Endothelial cell of umbilical vein (primary cell): ENCODE results near the gene CRAT. TPM values are rescaled to one million over a fixed set of nuclear protein-coding genes. Genes with fewer than 3 reads are reported as not detected.

Experiments used
- BruUV-seq: library from RNA; stranded (reverse); fragments of 400-500 nt; replicated peaks from 2 replicates; lab custom pipeline; 2021; lab: Mats Ljungman, UMichigan
- CTCF ChIA-PET: fragments of 300-600, 350-600 bp; sonication (Branson Sonifier 250); formaldehyde crosslinking; loops from one replicate; lab custom pipeline; 2021; ENCODE audit warnings: antibody characterized with exemption, inconsistent platforms; lab: Charles Lee
- POLR2A ChIA-PET: fragments of 300-600, 350-600 bp; sonication (Branson Sonifier 250); formaldehyde crosslinking; loops from one replicate; lab custom pipeline; 2021; ENCODE audit warnings: antibody characterized with exemption, inconsistent platforms; lab: Charles Lee
- DNase-seq: peaks from one replicate; pipeline ENCODE4 v3.0.0-alpha.2; 2011; ENCODE audit warnings: low read depth, low spot score
- FAIRE-seq: peaks from 2 replicates; lab custom pipeline; 2011; peaks lifted over from hg19 to GRCh38; lab: Jason Lieb, UNC
- H2AFZ ChIP-seq: 2 replicates; pipeline ENCODE4 v1.6.0; 2012; ENCODE audit warnings: low read depth, low read length, control low read depth, inconsistent platforms
- H3K27ac ChIP-seq: 2 replicates; pipeline ENCODE4 v1.5.1; 2011; ENCODE audit warnings: low read depth, mild to moderate bottlenecking, control low read depth, low read length, moderate library complexity; ENCODE audit not compliant: insufficient read depth
- H3K27me3 ChIP-seq, 2 experiments: 2 replicates each; pipeline versions ENCODE4 v1.6.0 to v1.6.1; 2011; ENCODE audit warnings: low read length in 2 of 2, mixed read lengths in 1 of 2; ENCODE audit not compliant: control insufficient read depth in 2 of 2, insufficient read depth in 2 of 2
- H3K36me3 ChIP-seq, 2 experiments: 2 replicates in 1 of 2; 3 replicates in 1 of 2; pipeline ENCODE4 v1.5.1; 2011; ENCODE audit warnings: low read length in 2 of 2, mild to moderate bottlenecking in 1 of 2, moderate library complexity in 1 of 2; ENCODE audit not compliant: control insufficient read depth in 2 of 2, insufficient read depth in 2 of 2; ENCODE audit errors: extremely low read depth in 1 of 2
- H3K4me1 ChIP-seq: 3 replicates; pipeline ENCODE4 v1.5.1; 2011; ENCODE audit warnings: mild to moderate bottlenecking, low read length; ENCODE audit not compliant: control insufficient read depth, insufficient read depth; ENCODE audit errors: extremely low read depth
- H3K4me2 ChIP-seq: 2 replicates; pipeline ENCODE4 v1.6.1; 2011; ENCODE audit warnings: low read length, control low read depth, mixed read lengths; ENCODE audit not compliant: insufficient read depth
- H3K4me3 ChIP-seq, 3 experiments: fragments of 200-600 bp in 1 of 3; sonication (generic), shearing (Covaris generic) in 1 of 3; replicated peaks in 1 of 3; 2 replicates each; pipeline ENCODE4 v1.5.1; 2011 to 2016; ENCODE audit warnings: control low read depth in 3 of 3, low read length in 3 of 3, mild to moderate bottlenecking in 2 of 3, inconsistent platforms in 1 of 3, low read depth in 1 of 3, moderate library complexity in 1 of 3; ENCODE audit not compliant: insufficient read depth in 1 of 3
- H3K79me2 ChIP-seq: 2 replicates; pipeline ENCODE4 v1.6.0; 2012; ENCODE audit warnings: low read length, inconsistent platforms; ENCODE audit not compliant: control insufficient read depth, insufficient read depth
- H3K9ac ChIP-seq: replicated peaks from 2 replicates; pipeline ENCODE3; 2011; ENCODE audit warnings: low read length, control low read depth; ENCODE audit not compliant: insufficient read depth; ENCODE audit errors: extremely low read depth
- H3K9me1 ChIP-seq: replicated peaks from 3 replicates; pipeline ENCODE4 v1.6.0; 2011; ENCODE audit warnings: mild to moderate bottlenecking, low read length; ENCODE audit not compliant: control insufficient read depth, insufficient read depth; ENCODE audit errors: extremely low read depth
- H3K9me3 ChIP-seq: replicated peaks from 2 replicates; pipeline ENCODE4 v1.5.1; 2012; ENCODE audit warnings: low read length, inconsistent platforms; ENCODE audit not compliant: control insufficient read depth, insufficient read depth
- H4K20me1 ChIP-seq: replicated peaks from 2 replicates; pipeline ENCODE3; 2011; ENCODE audit warnings: mild to moderate bottlenecking, low read length; ENCODE audit not compliant: control insufficient read depth, insufficient read depth; ENCODE audit errors: extremely low read depth
- EZH2 ChIP-seq: IDR thresholded peaks from 2 replicates; pipeline ENCODE4 v1.6.1; 2012; ENCODE audit warnings: borderline replicate concordance, low read depth, mild to moderate bottlenecking, moderate library complexity, low read length, inconsistent platforms; ENCODE audit not compliant: severe bottlenecking
- FOS ChIP-seq: IDR thresholded peaks from 2 replicates; pipeline ENCODE4 v1.6.1; 2011; ENCODE audit warnings: mild to moderate bottlenecking, low read length, moderate library complexity, borderline replicate concordance; ENCODE audit not compliant: insufficient read depth
- GATA2 ChIP-seq: IDR thresholded peaks from 2 replicates; pipeline ENCODE4 v1.7.0; 2011; ENCODE audit warnings: low read depth, mild to moderate bottlenecking, moderate library complexity, mixed read lengths, low read length; ENCODE audit not compliant: insufficient read length, insufficient read depth
- MYC ChIP-seq: IDR thresholded peaks from one replicate; pipeline ENCODE4 v1.6.1; 2011; ENCODE audit warnings: mild to moderate bottlenecking, low read depth, low read length
- POLR2A ChIP-seq: IDR thresholded peaks from 2 replicates; pipeline ENCODE4 v1.6.1; 2012; ENCODE audit warnings: low read depth, mild to moderate bottlenecking, control low read depth, low read length
- POLR2AphosphoS5 ChIP-seq: IDR thresholded peaks from 2 replicates; pipeline ENCODE4 v1.6.1; 2012; ENCODE audit warnings: low read depth, mild to moderate bottlenecking, control low read depth, low read length, moderate library complexity; ENCODE audit not compliant: insufficient read depth
- dilution Hi-C: fragments of 300-500 bp; cut with MboI; formaldehyde crosslinking; loops from one replicate; pipeline ENCODE4 v1.15.0; 2019; ENCODE audit warnings: low sequenced_read_pairs; ENCODE audit not compliant: extremely low pct_ligation_motif_present
- intact Hi-C: fragments of 100-400 bp; cut with micrococcal nuclease; formaldehyde crosslinking; loops from one replicate; pipeline ENCODE4 v1.10.0; 2022
- polyA plus RNA-seq, 4 experiments: library from polyadenylated mRNA; depleted of rRNA in 3 of 4; stranded (reverse) in 3 of 4; unstranded in 1 of 4; fragments of >200 nt; gene quantifications; 2 replicates each; pipeline versions ENCODE4 v1.2.1 to v1.2.3, GENCODE V29; 2011 to 2012; ENCODE audit warnings: missing spikeins in 1 of 4
- total RNA-seq: library from RNA; stranded (reverse); gene quantifications from 2 replicates; pipeline ENCODE4 v1.2.3, GENCODE V29; 2021
- TF ChIP-seq, protein P1 (sequence below), 2 donors: IDR thresholded peaks; 1 replicate in 1 of 2; 2 replicates in 1 of 2; pipeline ENCODE4 v1.5.1; 2011; ENCODE audit warnings: low read length in 2 of 2, mild to moderate bottlenecking in 2 of 2, moderate library complexity in 2 of 2, control low read depth in 1 of 2, inconsistent platforms in 1 of 2, low read depth in 1 of 2; ENCODE audit not compliant: insufficient read depth in 1 of 2; ENCODE audit errors: extremely low read depth in 1 of 2
- TF ChIP-seq, protein P2 (sequence below): IDR thresholded peaks from 2 replicates; pipeline ENCODE4 v1.6.1; 2011; ENCODE audit not compliant: insufficient read depth, insufficient read length

The CRAT gene
- total and polyA plus RNA-seq, 2 donors (not counting 3 experiments of a cell fraction or from before 2014, with no cell fraction given), result 34.2 to 55.3 TPM

DNA sequence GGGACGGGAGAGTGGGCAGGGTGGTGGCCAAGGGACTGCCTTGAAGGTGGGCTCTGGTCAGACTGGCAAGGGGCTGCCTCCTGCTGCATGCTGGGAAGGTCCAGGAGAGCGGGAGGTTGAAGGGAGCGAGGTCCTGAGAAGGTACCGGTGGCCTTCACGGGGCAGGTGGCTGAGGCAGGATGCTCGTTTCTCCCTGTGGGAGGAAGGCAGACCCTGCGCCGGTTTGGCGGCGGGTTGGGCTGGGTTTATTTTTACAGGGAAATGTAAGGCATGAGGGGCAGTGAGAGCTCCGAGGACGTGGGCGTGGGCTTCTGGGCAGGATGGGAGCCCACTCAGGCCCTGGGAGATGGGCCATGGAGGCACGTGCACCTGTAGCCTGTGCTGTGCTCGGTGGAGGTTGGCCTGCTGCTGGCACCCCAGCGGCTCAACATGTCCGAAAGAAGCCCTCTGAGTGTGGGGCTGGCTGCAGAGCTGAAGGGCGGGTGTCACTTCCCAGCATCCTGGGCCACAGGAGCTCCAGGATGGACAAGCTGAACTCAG lies 40.1 kb upstream of the CRAT start:
- no peaks in the 10 kb centered on the region for H3K9me1 ChIP-seq
- no peak for DNase-seq
- no TSS peak for BruUV-seq
- no peaks in the 10 kb centered on the region for H3K27me3 ChIP-seq
- no peak overlapping the region for H3K4me2 ChIP-seq
- TF ChIP-seq POLR2A, result no peak
- H3K4me1 ChIP-seq, result peaks cover under 1% of the 10 kb centered on the region
- no peak for FAIRE-seq
- H3K9me3 ChIP-seq, result no peaks in the 10 kb centered on the region
- no peaks in the 10 kb centered on the region for H3K36me3 ChIP-seq
- no peaks in the 10 kb centered on the region for H3K79me2 ChIP-seq
- intact Hi-C loops, result no loop called here
- H3K4me3 ChIP-seq, result no peak overlapping the region
- no peak overlapping the region for H3K27ac ChIP-seq
- ChIA-PET CTCF (interaction anchor here (1.0 to 2.2 kb wide), 3 partner anchors 8 to 23 kb away, joined by 3 to 9 read pairs (median 4); no protein-coding TSS in a partner anchor), POLR2A (interaction anchor here (1.2 kb wide), 1 partner anchor 24 kb away, joined by 11 read pairs; no protein-coding TSS in a partner anchor)
- H4K20me1 ChIP-seq, result no peaks in the 10 kb centered on the region
- no peak overlapping the region for H3K9ac ChIP-seq
- dilution Hi-C loops, result no loop called here
- H2AFZ ChIP-seq, result no peak overlapping the region

DNA sequence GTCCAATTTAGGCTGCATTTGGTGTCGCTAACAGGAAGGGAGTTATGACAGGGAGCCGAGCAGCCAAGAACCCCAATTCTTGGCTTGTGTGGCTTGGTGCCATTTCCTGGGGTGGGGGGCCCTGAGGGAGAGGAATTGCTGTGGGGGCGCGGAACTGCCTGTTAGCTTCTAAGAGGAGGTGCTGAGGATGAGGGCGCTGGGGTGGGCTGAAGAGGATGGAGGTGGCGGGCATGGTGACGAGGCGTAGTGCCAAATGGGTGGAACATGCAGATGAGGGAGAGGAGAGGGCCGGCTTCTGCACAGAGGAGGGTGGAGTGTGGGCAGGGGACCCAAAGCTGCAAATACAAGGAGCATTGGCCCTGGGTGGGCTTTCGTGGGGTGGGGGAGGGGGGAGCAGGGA lies 39.5 kb upstream of the CRAT start:
- dilution Hi-C loops (no loop called here), intact Hi-C loops (no loop called here)
- H3K9me3 ChIP-seq, result no peaks in the 10 kb centered on the region
- H3K4me3 ChIP-seq, result no peak overlapping the region
- POLR2A ChIA-PET, result no interaction called here
- peaks cover 3% of the 10 kb centered on the region for H3K4me1 ChIP-seq
- TF ChIP-seq, protein P1, sequence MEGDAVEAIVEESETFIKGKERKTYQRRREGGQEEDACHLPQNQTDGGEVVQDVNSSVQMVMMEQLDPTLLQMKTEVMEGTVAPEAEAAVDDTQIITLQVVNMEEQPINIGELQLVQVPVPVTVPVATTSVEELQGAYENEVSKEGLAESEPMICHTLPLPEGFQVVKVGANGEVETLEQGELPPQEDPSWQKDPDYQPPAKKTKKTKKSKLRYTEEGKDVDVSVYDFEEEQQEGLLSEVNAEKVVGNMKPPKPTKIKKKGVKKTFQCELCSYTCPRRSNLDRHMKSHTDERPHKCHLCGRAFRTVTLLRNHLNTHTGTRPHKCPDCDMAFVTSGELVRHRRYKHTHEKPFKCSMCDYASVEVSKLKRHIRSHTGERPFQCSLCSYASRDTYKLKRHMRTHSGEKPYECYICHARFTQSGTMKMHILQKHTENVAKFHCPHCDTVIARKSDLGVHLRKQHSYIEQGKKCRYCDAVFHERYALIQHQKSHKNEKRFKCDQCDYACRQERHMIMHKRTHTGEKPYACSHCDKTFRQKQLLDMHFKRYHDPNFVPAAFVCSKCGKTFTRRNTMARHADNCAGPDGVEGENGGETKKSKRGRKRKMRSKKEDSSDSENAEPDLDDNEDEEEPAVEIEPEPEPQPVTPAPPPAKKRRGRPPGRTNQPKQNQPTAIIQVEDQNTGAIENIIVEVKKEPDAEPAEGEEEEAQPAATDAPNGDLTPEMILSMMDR (IDR thresholded peaks at IDR 0.05; ENCODE audit: extremely low read depth in 1 of 2, insufficient read depth in 1 of 2, low read depth in 1 of 2, low read length in 2 of 2), result no peak
- no peak for TF ChIP-seq POLR2A
- no peak for TF ChIP-seq GATA2
- TF ChIP-seq EZH2, result no peak
- TF ChIP-seq, protein P2, sequence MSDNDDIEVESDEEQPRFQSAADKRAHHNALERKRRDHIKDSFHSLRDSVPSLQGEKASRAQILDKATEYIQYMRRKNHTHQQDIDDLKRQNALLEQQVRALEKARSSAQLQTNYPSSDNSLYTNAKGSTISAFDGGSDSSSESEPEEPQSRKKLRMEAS, result no peak
- no peak for TF ChIP-seq FOS
- TF ChIP-seq MYC, result no peak
- TF ChIP-seq POLR2AphosphoS5, result no peak
- FAIRE-seq (no peak), DNase-seq (no peak)
- H4K20me1 ChIP-seq, result no peaks in the 10 kb centered on the region
- no TSS peak for BruUV-seq
- no peak overlapping the region for H3K4me2 ChIP-seq
- H3K27ac ChIP-seq, result no peak overlapping the region
- H3K27me3 ChIP-seq, result no peaks in the 10 kb centered on the region
- no peaks in the 10 kb centered on the region for H3K9me1 ChIP-seq
- H3K79me2 ChIP-seq, result no peaks in the 10 kb centered on the region
- H3K9ac ChIP-seq, result no peak overlapping the region
- H3K36me3 ChIP-seq, result no peaks in the 10 kb centered on the region
- no peak overlapping the region for H2AFZ ChIP-seq
- CTCF ChIA-PET, result interaction anchor here (1.1 to 1.8 kb wide), 3 partner anchors 11 to 24 kb away, joined by 3 to 5 read pairs (median 4); no protein-coding TSS in a partner anchor
